ENCODE results near the gene ME3.

GRCh38 chr11:86415026-86415425 is 257.4 kb downstream of the ME3 start:
- TF ChIP-seq CTCF (IDR thresholded peaks at IDR 0.05) (no peak), EZH2 (IDR thresholded peaks at IDR 0.05) (no peak), EZH2phosphoT487 (IDR thresholded peaks at IDR 0.05) (no peak)

Measured in neural progenitor cell (in vitro differentiated cells).